HEK293 (cell line): Measurements from ENCODE around the gene PKM.

Source experiments
- CTCF ChIA-PET: fragments of 350-600 bp; formaldehyde crosslinking; extraction: SDS; loops from one replicate; lab custom pipeline; 2021; ENCODE audit warnings: antibody characterized with exemption; lab: Yijun Ruan, JAX
- POLR2A ChIA-PET: fragments of 300-600 bp; formaldehyde crosslinking; extraction: SDS; loops from one replicate; lab custom pipeline; 2020; ENCODE audit warnings: antibody characterized with exemption, inconsistent platforms; lab: Yijun Ruan, JAX
- H3K27ac ChIP-seq: fragments of 200-500 bp; sonication (Bioruptor generic); 2 replicates; pipeline ENCODE4 v1.5.1; 2014; ENCODE audit warnings: low read depth, low read length, control low read depth, inconsistent platforms; ENCODE audit errors: extremely low read depth
- H3K36me3 ChIP-seq, 2 experiments: fragments of 200-500 bp in 1 of 2; sonication (Bioruptor generic) in 1 of 2; 1 replicate in 1 of 2; 2 replicates in 1 of 2; pipeline ENCODE4 v1.5.1; 2014 to 2017; ENCODE audit warnings: inconsistent platforms in 2 of 2, low read length in 2 of 2; ENCODE audit not compliant: control insufficient read depth in 2 of 2, insufficient read depth in 1 of 2
- H3K4me1 ChIP-seq: fragments of 200-500 bp; sonication (Bioruptor generic); 2 replicates; pipeline ENCODE4 v1.5.1; 2014; ENCODE audit warnings: mild to moderate bottlenecking, low read length, inconsistent platforms; ENCODE audit not compliant: control insufficient read depth, insufficient read depth
- H3K4me3 ChIP-seq: 2 replicates; pipeline ENCODE4 v1.5.1; 2011; ENCODE audit warnings: low read depth, mild to moderate bottlenecking, control low read depth, low read length, moderate library complexity
- H3K9me3 ChIP-seq: fragments of 200-500 bp; sonication (Bioruptor generic); 2 replicates; pipeline ENCODE4 v1.5.1; 2014; ENCODE audit warnings: low read depth, low read length, inconsistent platforms; ENCODE audit not compliant: control insufficient read depth, insufficient read depth
- BCL11B ChIP-seq: fragments of 450-650 bp; formaldehyde crosslinking; IDR thresholded peaks from 2 replicates; pipeline ENCODE4 v1.5.1; 2016; ENCODE audit warnings: low read depth, missing biosample characterization, missing genetic modification characterization
- KLF8 ChIP-seq: fragments of 450-650 bp; formaldehyde crosslinking; IDR thresholded peaks from 2 replicates; pipeline ENCODE4 v1.5.1; 2016; ENCODE audit warnings: missing biosample characterization, missing genetic modification characterization
- REPIN1 ChIP-seq: fragments of 450-650 bp; formaldehyde crosslinking; IDR thresholded peaks from 2 replicates; pipeline ENCODE4 v1.5.1; 2017; ENCODE audit warnings: missing biosample characterization, missing genetic modification characterization, low read depth
- SP3 ChIP-seq: fragments of 450-650 bp; formaldehyde crosslinking; IDR thresholded peaks from 2 replicates; pipeline ENCODE4 v1.5.1; 2016; ENCODE audit warnings: missing biosample characterization, missing genetic modification characterization
- ZEB2 ChIP-seq: fragments of 450-650 bp; formaldehyde crosslinking; IDR thresholded peaks from 2 replicates; pipeline ENCODE4 v1.5.1; 2016; ENCODE audit warnings: missing biosample characterization, missing genetic modification characterization
- ZNF10 ChIP-seq: fragments of 450-650 bp; formaldehyde crosslinking; IDR thresholded peaks from 2 replicates; pipeline ENCODE4 v1.5.1; 2017; ENCODE audit warnings: missing biosample characterization, missing genetic modification characterization
- ZNF157 ChIP-seq: fragments of 450-650 bp; formaldehyde crosslinking; IDR thresholded peaks from 2 replicates; pipeline ENCODE4 v1.5.1; 2016; ENCODE audit warnings: missing biosample characterization, missing genetic modification characterization
- ZNF214 ChIP-seq: fragments of 450-650 bp; formaldehyde crosslinking; IDR thresholded peaks from 2 replicates; pipeline ENCODE4 v1.5.1; 2017; ENCODE audit warnings: missing biosample characterization, mild to moderate bottlenecking, missing genetic modification characterization, borderline replicate concordance
- ZNF350 ChIP-seq: fragments of 450-650 bp; formaldehyde crosslinking; IDR thresholded peaks from 2 replicates; pipeline ENCODE4 v1.5.0; 2017; ENCODE audit warnings: missing biosample characterization, mild to moderate bottlenecking, missing genetic modification characterization
- ZNF580 ChIP-seq: fragments of 450-650 bp; formaldehyde crosslinking; IDR thresholded peaks from 2 replicates; pipeline ENCODE4 v1.5.1; 2016; ENCODE audit warnings: missing biosample characterization, missing genetic modification characterization
- ZNF664 ChIP-seq: fragments of 450-650 bp; formaldehyde crosslinking; IDR thresholded peaks from 2 replicates; pipeline ENCODE4 v1.5.1; 2016; ENCODE audit warnings: missing biosample characterization, missing genetic modification characterization
- ZNF670 ChIP-seq: fragments of 450-650 bp; formaldehyde crosslinking; IDR thresholded peaks from 2 replicates; pipeline ENCODE4 v1.5.1; 2016; ENCODE audit warnings: missing biosample characterization, missing genetic modification characterization, low read depth
- ZNF768 ChIP-seq: fragments of 450-650 bp; formaldehyde crosslinking; IDR thresholded peaks from 2 replicates; pipeline ENCODE4 v1.5.1; 2018; ENCODE audit warnings: missing biosample characterization, mild to moderate bottlenecking, missing genetic modification characterization
- ZSCAN23 ChIP-seq: fragments of 450-650 bp; formaldehyde crosslinking; IDR thresholded peaks from 2 replicates; pipeline ENCODE4 v1.5.1; 2016; ENCODE audit warnings: missing biosample characterization, missing genetic modification characterization
- TF ChIP-seq, protein P1 (sequence below): fragments of 450-650 bp; formaldehyde crosslinking; conservative IDR thresholded peaks from 2 replicates; pipeline ENCODE4 v1.5.1; 2016; ENCODE audit warnings: low read depth, missing biosample characterization, missing genetic modification characterization

PKM gene

GRCh38 chr15:72160696-72161245 is 70.2 kb downstream of the PKM start (continued):
- TF ChIP-seq, protein P1, sequence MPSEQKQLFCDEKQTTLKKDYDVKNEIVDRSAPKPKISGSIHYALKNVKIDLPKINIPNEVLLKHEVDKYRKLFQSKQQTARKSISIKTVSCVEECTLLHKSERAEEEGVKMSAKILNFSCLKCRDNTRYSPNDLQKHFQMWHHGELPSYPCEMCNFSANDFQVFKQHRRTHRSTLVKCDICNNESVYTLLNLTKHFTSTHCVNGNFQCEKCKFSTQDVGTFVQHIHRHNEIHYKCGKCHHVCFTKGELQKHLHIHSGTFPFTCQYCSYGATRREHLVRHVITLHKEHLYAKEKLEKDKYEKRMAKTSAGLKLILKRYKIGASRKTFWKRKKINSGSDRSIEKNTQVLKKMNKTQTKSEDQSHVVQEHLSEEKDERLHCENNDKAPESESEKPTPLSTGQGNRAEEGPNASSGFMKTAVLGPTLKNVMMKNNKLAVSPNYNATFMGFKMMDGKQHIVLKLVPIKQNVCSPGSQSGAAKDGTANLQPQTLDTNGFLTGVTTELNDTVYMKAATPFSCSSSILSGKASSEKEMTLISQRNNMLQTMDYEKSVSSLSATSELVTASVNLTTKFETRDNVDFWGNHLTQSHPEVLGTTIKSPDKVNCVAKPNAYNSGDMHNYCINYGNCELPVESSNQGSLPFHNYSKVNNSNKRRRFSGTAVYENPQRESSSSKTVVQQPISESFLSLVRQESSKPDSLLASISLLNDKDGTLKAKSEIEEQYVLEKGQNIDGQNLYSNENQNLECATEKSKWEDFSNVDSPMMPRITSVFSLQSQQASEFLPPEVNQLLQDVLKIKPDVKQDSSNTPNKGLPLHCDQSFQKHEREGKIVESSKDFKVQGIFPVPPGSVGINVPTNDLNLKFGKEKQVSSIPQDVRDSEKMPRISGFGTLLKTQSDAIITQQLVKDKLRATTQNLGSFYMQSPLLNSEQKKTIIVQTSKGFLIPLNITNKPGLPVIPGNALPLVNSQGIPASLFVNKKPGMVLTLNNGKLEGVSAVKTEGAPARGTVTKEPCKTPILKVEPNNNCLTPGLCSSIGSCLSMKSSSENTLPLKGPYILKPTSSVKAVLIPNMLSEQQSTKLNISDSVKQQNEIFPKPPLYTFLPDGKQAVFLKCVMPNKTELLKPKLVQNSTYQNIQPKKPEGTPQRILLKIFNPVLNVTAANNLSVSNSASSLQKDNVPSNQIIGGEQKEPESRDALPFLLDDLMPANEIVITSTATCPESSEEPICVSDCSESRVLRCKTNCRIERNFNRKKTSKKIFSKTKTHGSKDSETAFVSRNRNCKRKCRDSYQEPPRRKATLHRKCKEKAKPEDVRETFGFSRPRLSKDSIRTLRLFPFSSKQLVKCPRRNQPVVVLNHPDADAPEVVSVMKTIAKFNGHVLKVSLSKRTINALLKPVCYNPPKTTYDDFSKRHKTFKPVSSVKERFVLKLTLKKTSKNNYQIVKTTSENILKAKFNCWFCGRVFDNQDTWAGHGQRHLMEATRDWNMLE (tag by site-specific recombination): no peak
- no peak for TF ChIP-seq ZNF768 (tag by site-specific recombination)
- TF ChIP-seq ZNF670 (tag by site-specific recombination): no peak

DNA sequence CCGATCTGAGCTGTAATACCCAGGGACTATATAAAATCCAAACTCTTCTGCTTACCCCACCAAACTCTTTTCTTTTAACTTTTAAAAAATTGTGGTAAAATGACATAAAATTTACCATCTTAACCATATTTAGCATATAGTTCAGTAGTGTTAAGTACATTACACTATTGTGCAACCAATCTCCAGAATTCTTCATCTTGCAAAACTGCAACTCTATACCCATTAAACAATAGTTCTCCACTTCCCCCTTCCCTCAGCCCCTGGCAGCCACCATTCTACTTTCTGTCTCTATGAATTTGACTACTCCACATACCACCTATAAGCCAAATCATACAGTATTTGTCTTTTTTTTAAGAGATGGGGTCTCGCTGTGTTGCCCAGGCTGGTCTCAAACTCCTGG is 74.1 kb downstream of the PKM start:
- H3K36me3 ChIP-seq: no peaks in the 10 kb centered on the region
- H3K9me3 ChIP-seq: no peaks in the 10 kb centered on the region
- H3K4me3 ChIP-seq: no peak overlapping the region
- H3K27ac ChIP-seq: no peak overlapping the region
- ChIA-PET CTCF (interaction anchor here (0.6 to 2.8 kb wide), 36 partner anchors 9 to 708 kb away, joined by 3 to 47 read pairs (median 5); no protein-coding TSS in a partner anchor), POLR2A (no interaction called here)
- TF ChIP-seq BCL11B (tag by site-specific recombination): no peak
- TF ChIP-seq, protein P1 (tag by site-specific recombination): no peak
- TF ChIP-seq REPIN1 (tag by site-specific recombination): no peak
- TF ChIP-seq SP3 (tag by site-specific recombination): no peak
- TF ChIP-seq ZNF157 (tag by site-specific recombination): no peak
- TF ChIP-seq ZSCAN23: no peak
- TF ChIP-seq ZNF768 (tag by site-specific recombination): no peak
- no peak for TF ChIP-seq ZEB2 (tag by site-specific recombination)
- TF ChIP-seq KLF8 (tag by site-specific recombination): no peak
- no peak for TF ChIP-seq ZNF214
- TF ChIP-seq ZNF10 (tag by site-specific recombination): no peak
- no peak for TF ChIP-seq ZNF580
- no peak for TF ChIP-seq ZNF664 (tag by site-specific recombination)
- no peak for TF ChIP-seq ZNF350
- H3K4me1 ChIP-seq: peaks cover 13% of the 10 kb centered on the region
